ENCODE results near the gene CLDN8. TPM values are rescaled to one million over a fixed set of nuclear protein-coding genes. Genes with fewer than 3 reads are reported as not detected.

The CLDN8 gene
- total RNA-seq, 1 experiment from 2014 or later = not detected

- CTCF ChIA-PET = no interaction called here
- H3K4me3 Mint-ChIP-seq (ENCODE audit: unreplicated experiment) = no peak overlapping the region
- Histone ChIP-seq H3K36me3 (ENCODE audit: control insufficient read depth, insufficient read depth, low read length) (no peaks in the 10 kb centered on the region), H3K4me3 (ENCODE audit: low read depth, low read length) (no peak overlapping the region), H3K4me1 (no peaks in the 10 kb centered on the region), H3K9me3 (no peaks in the 10 kb centered on the region), H3K27me3 (replicated peaks; ENCODE audit: control insufficient read depth, insufficient read depth, low read length) (no peaks in the 10 kb centered on the region)
- DNase-seq = no peak
- no peaks in the 10 kb centered on the region for H3K9me3 Mint-ChIP-seq (ENCODE audit: unreplicated experiment)
- H3K4me1 Mint-ChIP-seq (ENCODE audit: low read depth, unreplicated experiment) = no peaks in the 10 kb centered on the region
- no TSS peak for BruUV-seq (replicated peaks)
- POLR2A ChIA-PET = no interaction called here
- no peaks in the 10 kb centered on the region for H3K27me3 Mint-ChIP-seq (ENCODE audit: insufficient read depth, unreplicated experiment)
- no peaks in the 10 kb centered on the region for H3K36me3 Mint-ChIP-seq (ENCODE audit: insufficient read depth, unreplicated experiment)
- no peak overlapping the region for H3K27ac Mint-ChIP-seq (ENCODE audit: unreplicated experiment)
- TF ChIP-seq CTCF (IDR thresholded peaks at IDR 0.05; ENCODE audit: insufficient read depth in 1 of 2, low read depth in 1 of 2, low read length in 1 of 2, severe bottlenecking in 1 of 2, unreplicated experiment in 1 of 2) = no peak
- intact Hi-C loops (cut with micrococcal nuclease; ENCODE audit: unreplicated experiment) = no loop called here
These were observed 39.8 kb upstream of the CLDN8 start for GRCh38 chr21:30255679-30256078.

GRCh38 chr21:30251781-30252180, 35.9 kb upstream of the CLDN8 start:
- H3K4me3 ChIP-seq (ENCODE audit: low read depth, low read length) = no peak overlapping the region
- no peak for DNase-seq
- no peaks in the 10 kb centered on the region for H3K9me3 ChIP-seq
- intact Hi-C loops (cut with micrococcal nuclease; ENCODE audit: unreplicated experiment) = no loop called here
- H3K36me3 ChIP-seq (ENCODE audit: control insufficient read depth, insufficient read depth, low read length) = no peaks in the 10 kb centered on the region
- H3K27me3 ChIP-seq (replicated peaks; ENCODE audit: control insufficient read depth, insufficient read depth, low read length) = no peaks in the 10 kb centered on the region
- H3K36me3 Mint-ChIP-seq (ENCODE audit: insufficient read depth, unreplicated experiment) = no peaks in the 10 kb centered on the region
- no peak overlapping the region for H3K4me3 Mint-ChIP-seq (ENCODE audit: unreplicated experiment)
- H3K27ac Mint-ChIP-seq (ENCODE audit: unreplicated experiment) = no peak overlapping the region
- no peak for TF ChIP-seq CTCF (IDR thresholded peaks at IDR 0.05; ENCODE audit: insufficient read depth in 1 of 2, low read depth in 1 of 2, low read length in 1 of 2, severe bottlenecking in 1 of 2, unreplicated experiment in 1 of 2)
- ChIA-PET POLR2A (no interaction called here), CTCF (no interaction called here)
- no TSS peak for BruUV-seq (replicated peaks)
- no peaks in the 10 kb centered on the region for H3K4me1 Mint-ChIP-seq (ENCODE audit: low read depth, unreplicated experiment)
- H3K4me1 ChIP-seq = no peaks in the 10 kb centered on the region
- no peaks in the 10 kb centered on the region for H3K9me3 Mint-ChIP-seq (ENCODE audit: unreplicated experiment)
- H3K27me3 Mint-ChIP-seq (ENCODE audit: insufficient read depth, unreplicated experiment) = no peaks in the 10 kb centered on the region

- Histone ChIP-seq H3K9me3 (no peaks in the 10 kb centered on the region), H3K36me3 (ENCODE audit: control insufficient read depth, insufficient read depth, low read length) (no peaks in the 10 kb centered on the region), H3K4me1 (no peaks in the 10 kb centered on the region), H3K27me3 (replicated peaks; ENCODE audit: control insufficient read depth, insufficient read depth, low read length) (no peaks in the 10 kb centered on the region), H3K4me3 (ENCODE audit: low read depth, low read length) (no peak overlapping the region)
- H3K4me1 Mint-ChIP-seq (ENCODE audit: low read depth, unreplicated experiment) = no peaks in the 10 kb centered on the region
- ChIA-PET POLR2A (no interaction called here), CTCF (no interaction called here)
- no TSS peak for BruUV-seq (replicated peaks)
- H3K4me3 Mint-ChIP-seq (ENCODE audit: unreplicated experiment) = no peak overlapping the region
- no peaks in the 10 kb centered on the region for H3K36me3 Mint-ChIP-seq (ENCODE audit: insufficient read depth, unreplicated experiment)
- no peak overlapping the region for H3K27ac Mint-ChIP-seq (ENCODE audit: unreplicated experiment)
- intact Hi-C loops (cut with micrococcal nuclease; ENCODE audit: unreplicated experiment) = no loop called here
- H3K27me3 Mint-ChIP-seq (ENCODE audit: insufficient read depth, unreplicated experiment) = no peaks in the 10 kb centered on the region
- H3K9me3 Mint-ChIP-seq (ENCODE audit: unreplicated experiment) = no peaks in the 10 kb centered on the region
- TF ChIP-seq CTCF (IDR thresholded peaks at IDR 0.05; ENCODE audit: insufficient read depth in 1 of 2, low read depth in 1 of 2, low read length in 1 of 2, severe bottlenecking in 1 of 2, unreplicated experiment in 1 of 2) = no peak
- DNase-seq = no peak
These were observed 34.0 kb upstream of the CLDN8 start for GRCh38 chr21:30249936-30250335.
